IMR-90 (cell line): ENCODE data around the gene NEUROD6. TPM values are rescaled to one million over a fixed set of nuclear protein-coding genes. Genes with fewer than 3 reads are reported as not detected.

ENCODE experiments used
- ATAC-seq: fragments of 200-7000 bp; cut with Tn5 transposase; 2 replicates; pipeline ENCODE4 v1.9.1; 2020; ENCODE audit warnings: low read depth, mild to moderate bottlenecking, moderate library complexity
- BruUV-seq: library from RNA; stranded (reverse); fragments of 400-500 nt; replicated peaks from 2 replicates; lab custom pipeline; 2021; lab: Mats Ljungman, UMichigan
- CTCF ChIA-PET: fragments of 300-600 bp; formaldehyde crosslinking; extraction: SDS; loops from one replicate; lab custom pipeline; 2021; ENCODE audit warnings: antibody characterized with exemption; lab: Yijun Ruan, JAX
- POLR2A ChIA-PET: fragments of 300-600 bp; sonication (Branson Sonifier 250); formaldehyde crosslinking; loops from one replicate; lab custom pipeline; 2022; ENCODE audit warnings: antibody characterized with exemption; ENCODE audit not compliant: unreplicated experiment; lab: Charles Lee
- DNase-seq: peaks from one replicate; pipeline ENCODE4 v3.0.0; 2013
- H2AFZ ChIP-seq: replicated peaks from 2 replicates; pipeline ENCODE3; 2013; ENCODE audit warnings: low read length, mild to moderate bottlenecking; ENCODE audit not compliant: poor library complexity
- H2AK5ac ChIP-seq: 2 replicates; pipeline ENCODE4 v1.6.1; 2013; ENCODE audit warnings: low read depth, low read length, inconsistent platforms
- H2AK9ac ChIP-seq: replicated peaks from 2 replicates; pipeline ENCODE3; 2013; ENCODE audit warnings: mild to moderate bottlenecking, low read depth, low read length, moderate library complexity; ENCODE audit not compliant: poor library complexity
- H2BK120ac ChIP-seq: 2 replicates; pipeline ENCODE4 v1.6.1; 2013; ENCODE audit warnings: low read depth, low read length, inconsistent platforms
- H2BK15ac ChIP-seq: 3 replicates; pipeline ENCODE4 v1.6.1; 2013; ENCODE audit warnings: low read depth, low read length, inconsistent platforms
- H2BK20ac ChIP-seq: 2 replicates; pipeline ENCODE4 v1.6.1; 2013; ENCODE audit warnings: low read depth, mild to moderate bottlenecking, inconsistent platforms, low read length, moderate library complexity
- H2BK5ac ChIP-seq: 2 replicates; pipeline ENCODE4 v1.6.1; 2013; ENCODE audit warnings: mild to moderate bottlenecking, low read depth, low read length, inconsistent platforms; ENCODE audit not compliant: poor library complexity, severe bottlenecking
- H3K14ac ChIP-seq: replicated peaks from 2 replicates; pipeline ENCODE4 v1.6.1; 2013; ENCODE audit warnings: low read depth, low read length, inconsistent platforms
- H3K18ac ChIP-seq: 2 replicates; pipeline ENCODE4 v1.6.1; 2013; ENCODE audit warnings: low read depth, low read length, control low read depth
- H3K23ac ChIP-seq: 2 replicates; pipeline ENCODE4 v1.6.1; 2013; ENCODE audit warnings: low read depth, low read length, inconsistent platforms
- H3K27ac ChIP-seq: 2 replicates; pipeline ENCODE4 v1.5.1; 2013; ENCODE audit warnings: mild to moderate bottlenecking, control low read depth, low read length; ENCODE audit not compliant: insufficient read depth
- H3K27me3 ChIP-seq: 2 replicates; pipeline ENCODE4 v1.6.1; 2013; ENCODE audit warnings: low read length; ENCODE audit not compliant: control insufficient read depth, insufficient read depth
- H3K36me3 ChIP-seq: 2 replicates; pipeline ENCODE4 v1.6.1; 2013; ENCODE audit warnings: low read length, mixed read lengths; ENCODE audit not compliant: control insufficient read depth, insufficient read depth
- H3K4ac ChIP-seq: 2 replicates; pipeline ENCODE4 v1.6.1; 2013; ENCODE audit warnings: low read depth, low read length, inconsistent platforms
- H3K4me1 ChIP-seq: 2 replicates; pipeline ENCODE4 v1.6.1; 2013; ENCODE audit warnings: low read length, mixed read lengths; ENCODE audit not compliant: control insufficient read depth, insufficient read depth
- H3K4me2 ChIP-seq: 2 replicates; pipeline ENCODE4 v1.6.1; 2013; ENCODE audit warnings: low read depth, mild to moderate bottlenecking, control low read depth, low read length, moderate library complexity
- H3K4me3 ChIP-seq: 2 replicates; pipeline ENCODE4 v1.5.1; 2013; ENCODE audit warnings: low read depth, mild to moderate bottlenecking, control low read depth, low read length, moderate library complexity; ENCODE audit not compliant: insufficient read depth
- H3K56ac ChIP-seq: 2 replicates; pipeline ENCODE4 v1.6.1; 2013; ENCODE audit warnings: low read length, inconsistent platforms; ENCODE audit not compliant: insufficient read depth; ENCODE audit errors: extremely low read depth
- H3K79me1 ChIP-seq, 2 experiments: 2 replicates each; pipeline ENCODE4 v1.6.1; 2013; ENCODE audit warnings: low read length in 2 of 2, inconsistent platforms in 1 of 2, low read depth in 1 of 2
- H3K9ac ChIP-seq: 2 replicates; pipeline ENCODE4 v1.6.1; 2013; ENCODE audit warnings: low read depth, low read length, control low read depth
- H3K9me1 ChIP-seq: 2 replicates; pipeline ENCODE4 v1.6.1; 2013; ENCODE audit warnings: low read length, inconsistent platforms; ENCODE audit not compliant: insufficient read depth
- H3K9me3 ChIP-seq: 2 replicates; pipeline ENCODE4 v1.6.1; 2013; ENCODE audit warnings: low read length; ENCODE audit not compliant: control insufficient read depth, insufficient read depth
- H4K20me1 ChIP-seq: 2 replicates; pipeline ENCODE4 v1.6.1; 2013; ENCODE audit warnings: low read length, inconsistent platforms; ENCODE audit not compliant: insufficient read depth
- H4K5ac ChIP-seq: 2 replicates; pipeline ENCODE4 v1.6.1; 2013; ENCODE audit warnings: mild to moderate bottlenecking, low read depth, low read length, control low read depth
- H4K8ac ChIP-seq, 2 experiments: 2 replicates each; pipeline ENCODE4 v1.6.1; 2013; ENCODE audit warnings: low read depth in 2 of 2, low read length in 2 of 2, control low read depth in 1 of 2, inconsistent platforms in 1 of 2
- H4K91ac ChIP-seq: 2 replicates; pipeline ENCODE4 v1.6.1; 2013; ENCODE audit warnings: low read depth, low read length, inconsistent platforms; ENCODE audit not compliant: insufficient read depth
- BHLHE40 ChIP-seq: fragments of 150-350 bp; IDR thresholded peaks from 2 replicates; pipeline ENCODE4 v1.6.1; 2016; ENCODE audit warnings: mild to moderate bottlenecking, low read depth, low read length
- CEBPB ChIP-seq: IDR thresholded peaks from 2 replicates; pipeline ENCODE4 v1.6.1; 2012; ENCODE audit warnings: low read depth, low read length, improper control_type of control experiment
- CHD1 ChIP-seq: IDR thresholded peaks from 2 replicates; pipeline ENCODE4 v1.6.1; 2012; ENCODE audit warnings: low read depth, low read length, improper control_type of control experiment
- CTCF ChIP-seq: conservative IDR thresholded peaks from 2 replicates; pipeline ENCODE4 v1.5.1; 2012; ENCODE audit warnings: mild to moderate bottlenecking, low read depth, low read length, improper control_type of control experiment
- ELK1 ChIP-seq: fragments of 150-350 bp; IDR thresholded peaks from 2 replicates; pipeline ENCODE4 v1.6.1; 2016; ENCODE audit warnings: low read depth, mild to moderate bottlenecking, low read length, moderate library complexity, borderline replicate concordance
- FOS ChIP-seq: fragments of 150-350 bp; IDR thresholded peaks from 2 replicates; pipeline ENCODE4 v1.6.1; 2016; ENCODE audit warnings: low read depth, low read length
- MAFK ChIP-seq: IDR thresholded peaks from 2 replicates; pipeline ENCODE4 v1.6.1; 2012; ENCODE audit warnings: low read depth, low read length, improper control_type of control experiment
- MAZ ChIP-seq: IDR thresholded peaks from 2 replicates; pipeline ENCODE4 v1.6.1; 2012; ENCODE audit warnings: low read depth, mild to moderate bottlenecking, low read length, improper control_type of control experiment, moderate library complexity, borderline replicate concordance
- MXI1 ChIP-seq: IDR thresholded peaks from 2 replicates; pipeline ENCODE4 v1.6.1; 2012; ENCODE audit warnings: low read depth, mild to moderate bottlenecking, low read length, moderate library complexity, borderline replicate concordance
- NFE2L2 ChIP-seq: fragments of 150-350 bp; IDR thresholded peaks from 2 replicates; pipeline ENCODE4 v1.6.1; 2016; ENCODE audit warnings: low read depth, mild to moderate bottlenecking, low read length
- POLR2A ChIP-seq: IDR thresholded peaks from 2 replicates; pipeline ENCODE4 v1.6.1; 2012; ENCODE audit warnings: mild to moderate bottlenecking, low read depth, low read length
- RAD21 ChIP-seq: IDR thresholded peaks from 2 replicates; pipeline ENCODE4 v1.6.1; 2012; ENCODE audit warnings: low read length, improper control_type of control experiment
- RCOR1 ChIP-seq: IDR thresholded peaks from 2 replicates; pipeline ENCODE4 v1.6.1; 2012; ENCODE audit warnings: mild to moderate bottlenecking, low read length, improper control_type of control experiment; ENCODE audit not compliant: insufficient replicate concordance
- RFX5 ChIP-seq: IDR thresholded peaks from 2 replicates; pipeline ENCODE4 v1.8.0; 2012; ENCODE audit warnings: low read depth, mild to moderate bottlenecking, low read length, moderate library complexity
- SMC3 ChIP-seq: fragments of 150-350 bp; IDR thresholded peaks from 2 replicates; pipeline ENCODE4 v1.6.1; 2016; ENCODE audit warnings: low read depth, mild to moderate bottlenecking, antibody characterized with exemption, low read length, moderate library complexity
- USF2 ChIP-seq: fragments of 150-350 bp; IDR thresholded peaks from 2 replicates; pipeline ENCODE4 v1.6.1; 2017; ENCODE audit warnings: mild to moderate bottlenecking, antibody characterized with exemption, low read length, low read depth
- WGBS, 2 experiments: methylation state at CpG; one replicate each; pipeline versions ENCODE4 v1.1.5 to v1.1.7; 2013; ENCODE audit warnings: missing lambda C conversion rate in 2 of 2; ENCODE audit not compliant: insufficient read length in 1 of 2; ENCODE audit errors: extremely low coverage in 2 of 2; 5-methylcytosine and 5-hydroxymethylcytosine counted together
- dilution Hi-C: fragments of 300-500 bp; cut with HindIII; formaldehyde crosslinking; loops from one replicate; pipeline ENCODE4 v1.14.3; 2018; ENCODE audit warnings: low sequenced_read_pairs; ENCODE audit not compliant: unreplicated experiment
- in situ Hi-C: fragments of 300-500 bp; cut with MboI; formaldehyde crosslinking; loops from 3 replicates; pipeline ENCODE4 v1.14.3; 2019; ENCODE audit warnings: low sequenced_read_pairs, inconsistent platforms, mixed read lengths
- intact Hi-C: fragments of 100-400 bp; cut with micrococcal nuclease; formaldehyde crosslinking; loops from 2 replicates; pipeline ENCODE4 v1.10.0; 2022
- polyA plus RNA-seq, 3 experiments: library from polyadenylated mRNA; depleted of rRNA; stranded (reverse); fragments of >200 nt; gene quantifications; 2 replicates each; pipeline ENCODE4 v1.2.3, GENCODE V29; 2012; ENCODE audit warnings: low replicate concordance in 1 of 3
- total RNA-seq: library from RNA; depleted of rRNA; stranded (reverse); fragments of >200 nt; gene quantifications from 2 replicates; pipeline ENCODE4 v1.2.3, GENCODE V29; 2012

Gene NEUROD6
- total and polyA plus RNA-seq, 2 of the 4 experiments (the other 2 are of a cell fraction): not detected

- dilution Hi-C loops: no loop called here
- no peak overlapping the region for H3K56ac ChIP-seq
- H3K4me3 ChIP-seq: no peak overlapping the region
- no peak overlapping the region for H4K5ac ChIP-seq
- no peak overlapping the region for H2BK15ac ChIP-seq
- no peaks in the 10 kb centered on the region for H3K9me1 ChIP-seq
- no peak overlapping the region for H2BK5ac ChIP-seq
- BruUV-seq: no TSS peak
- H2AK9ac ChIP-seq: no peak overlapping the region
- DNase-seq (no peak), ATAC-seq (no peak)
- POLR2A ChIA-PET: no interaction called here
- H3K36me3 ChIP-seq: no peaks in the 10 kb centered on the region
- no peaks in the 10 kb centered on the region for H3K4me1 ChIP-seq
- H3K4me2 ChIP-seq: no peak overlapping the region
- H3K9ac ChIP-seq: no peak overlapping the region
- H3K14ac ChIP-seq: no peak overlapping the region
- H4K8ac ChIP-seq: no peak overlapping the region
- no peak overlapping the region for H3K27ac ChIP-seq
- TF ChIP-seq MAZ (no peak), MXI1 (no peak), SMC3 (no peak), POLR2A (no peak), USF2 (no peak), BHLHE40 (no peak), RCOR1 (no peak), CEBPB (no peak), RAD21 (no peak), FOS (no peak), CHD1 (no peak), MAFK (no peak), RFX5 (no peak), NFE2L2 (no peak), CTCF (no peak), ELK1 (no peak)
- WGBS, 2 experiments: no CpG with 5 or more reads among the region's 3 CpGs
- H2BK20ac ChIP-seq: no peak overlapping the region
- H4K20me1 ChIP-seq: no peaks in the 10 kb centered on the region
- no peaks in the 10 kb centered on the region for H3K27me3 ChIP-seq
- CTCF ChIA-PET: no interaction called here
- H2BK120ac ChIP-seq: no peak overlapping the region
- H3K18ac ChIP-seq: no peak overlapping the region
- H2AFZ ChIP-seq: no peak overlapping the region
- no peak overlapping the region for H2AK5ac ChIP-seq
- H3K79me1 ChIP-seq: no peaks in the 10 kb centered on the region
- H3K4ac ChIP-seq: no peak overlapping the region
- no peaks in the 10 kb centered on the region for H3K9me3 ChIP-seq
- no peak overlapping the region for H3K23ac ChIP-seq
- H4K91ac ChIP-seq: no peak overlapping the region
- intact Hi-C loops: no loop called here
- in situ Hi-C loops: no loop called here
Observed at GRCh38 chr7:31370609-31371008, 30.1 kb upstream of the NEUROD6 start.
